IPS DF 6.9 (cell line): Measurements from ENCODE around the gene SPP2.

Source experiments
- DNase-seq: peaks from one replicate; pipeline ENCODE4 v3.0.0-alpha.2; 2013; ENCODE audit warnings: low read depth, low spot score
- H3K27ac ChIP-seq: one replicate; pipeline ENCODE4 v1.5.1; 2013; ENCODE audit warnings: low read length, control low read depth
- H3K27me3 ChIP-seq: 2 replicates; pipeline ENCODE4 v1.6.1; 2013; ENCODE audit warnings: mild to moderate bottlenecking, low read length; ENCODE audit not compliant: control insufficient read depth, insufficient read depth
- H3K36me3 ChIP-seq: 2 replicates; pipeline ENCODE4 v1.6.1; 2013; ENCODE audit warnings: low read length; ENCODE audit not compliant: control insufficient read depth, insufficient read depth
- H3K4me1 ChIP-seq: 2 replicates; pipeline ENCODE4 v1.6.1; 2013; ENCODE audit warnings: low read length; ENCODE audit not compliant: control insufficient read depth, insufficient read depth
- H3K4me3 ChIP-seq: 2 replicates; pipeline ENCODE4 v1.5.1; 2013; ENCODE audit warnings: mild to moderate bottlenecking, low read length
- H3K9me3 ChIP-seq: 2 replicates; pipeline ENCODE4 v1.6.1; 2013; ENCODE audit warnings: low read length, inconsistent platforms; ENCODE audit not compliant: control insufficient read depth, insufficient read depth
- WGBS: extraction: QIAGEN DNeasy Blood & Tissue Kit; methylation state at CpG from one replicate; pipeline ENCODE4 v1.1.7; 2013; ENCODE audit warnings: mixed read lengths, missing lambda C conversion rate; ENCODE audit not compliant: insufficient read length, insufficient coverage; 5-methylcytosine and 5-hydroxymethylcytosine counted together

Gene SPP2

GRCh38 chr2:234022424-234022823, 28.1 kb upstream of the SPP2 start:
- DNase-seq = no peak
- WGBS = no CpG with 5 or more reads among the region's 1 CpG
- no peaks in the 10 kb centered on the region for H3K4me1 ChIP-seq

GRCh38 chr2:234024304-234024703, 26.2 kb upstream of the SPP2 start:
- H3K27me3 ChIP-seq = no peaks in the 10 kb centered on the region
- DNase-seq = no peak
- no CpG with 5 or more reads among the region's 29 CpGs for WGBS
- no peaks in the 10 kb centered on the region for H3K4me1 ChIP-seq
- H3K36me3 ChIP-seq = no peaks in the 10 kb centered on the region
- H3K4me3 ChIP-seq = no peak overlapping the region
- H3K9me3 ChIP-seq = no peaks in the 10 kb centered on the region
- H3K27ac ChIP-seq = no peak overlapping the region

More at GRCh38 chr2:234022424-234022823, 28.1 kb upstream of the SPP2 start:
- no peaks in the 10 kb centered on the region for H3K9me3 ChIP-seq
- H3K4me3 ChIP-seq = no peak overlapping the region
- H3K27me3 ChIP-seq = no peaks in the 10 kb centered on the region
- no peak overlapping the region for H3K27ac ChIP-seq
- H3K36me3 ChIP-seq = no peaks in the 10 kb centered on the region

- H3K9me3 ChIP-seq = no peaks in the 10 kb centered on the region
- no CpG with 5 or more reads among the region's 10 CpGs for WGBS
- H3K27me3 ChIP-seq = no peaks in the 10 kb centered on the region
- H3K4me1 ChIP-seq = no peaks in the 10 kb centered on the region
- no peak overlapping the region for H3K27ac ChIP-seq
- H3K4me3 ChIP-seq = no peak overlapping the region
- H3K36me3 ChIP-seq = no peaks in the 10 kb centered on the region
- no peak for DNase-seq
Measured at GRCh38 chr2:234025466-234025865, 25.0 kb upstream of the SPP2 start.

GRCh38 chr2:234025891-234026401, 24.6 kb upstream of the SPP2 start:
- Histone ChIP-seq H3K9me3 (no peaks in the 10 kb centered on the region), H3K4me1 (no peaks in the 10 kb centered on the region), H3K36me3 (no peaks in the 10 kb centered on the region), H3K27ac (no peak overlapping the region), H3K4me3 (no peak overlapping the region), H3K27me3 (no peaks in the 10 kb centered on the region)
- DNase-seq = no peak
- no CpG with 5 or more reads among the region's 5 CpGs for WGBS

GRCh38 chr2:234026693-234027254, 23.7 kb upstream of the SPP2 start:
- no CpG with 5 or more reads among the region's 10 CpGs for WGBS
- no peaks in the 10 kb centered on the region for H3K27me3 ChIP-seq
- H3K9me3 ChIP-seq = no peaks in the 10 kb centered on the region
- no peak for DNase-seq
- no peaks in the 10 kb centered on the region for H3K36me3 ChIP-seq
- no peak overlapping the region for H3K4me3 ChIP-seq
- no peak overlapping the region for H3K27ac ChIP-seq
- no peaks in the 10 kb centered on the region for H3K4me1 ChIP-seq

GRCh38 chr2:234027641-234028040, 22.9 kb upstream of the SPP2 start:
- Histone ChIP-seq H3K4me3 (no peak overlapping the region), H3K27ac (no peak overlapping the region), H3K36me3 (no peaks in the 10 kb centered on the region), H3K9me3 (no peaks in the 10 kb centered on the region), H3K27me3 (no peaks in the 10 kb centered on the region), H3K4me1 (no peaks in the 10 kb centered on the region)
- WGBS = no CpG with 5 or more reads among the region's 1 CpG
- no peak for DNase-seq

GRCh38 chr2:234029150-234029733, 21.3 kb upstream of the SPP2 start:
- no peak for DNase-seq
- no peak overlapping the region for H3K4me3 ChIP-seq
- no peaks in the 10 kb centered on the region for H3K36me3 ChIP-seq
- H3K4me1 ChIP-seq = no peaks in the 10 kb centered on the region
- no peaks in the 10 kb centered on the region for H3K27me3 ChIP-seq
- no CpG with 5 or more reads among the region's 4 CpGs for WGBS
- H3K27ac ChIP-seq = no peak overlapping the region
- H3K9me3 ChIP-seq = no peaks in the 10 kb centered on the region

GRCh38 chr2:234031207-234031606, 19.3 kb upstream of the SPP2 start:
- H3K27me3 ChIP-seq = no peaks in the 10 kb centered on the region
- no CpG with 5 or more reads among the region's 2 CpGs for WGBS
- no peaks in the 10 kb centered on the region for H3K9me3 ChIP-seq
- H3K4me3 ChIP-seq = no peak overlapping the region
- H3K36me3 ChIP-seq = no peaks in the 10 kb centered on the region
- no peak for DNase-seq
- no peak overlapping the region for H3K27ac ChIP-seq
- no peaks in the 10 kb centered on the region for H3K4me1 ChIP-seq

GRCh38 chr2:234032279-234032856, 18.1 kb upstream of the SPP2 start:
- Histone ChIP-seq H3K9me3 (no peaks in the 10 kb centered on the region), H3K36me3 (no peaks in the 10 kb centered on the region), H3K4me3 (no peak overlapping the region), H3K27me3 (no peaks in the 10 kb centered on the region), H3K4me1 (no peaks in the 10 kb centered on the region), H3K27ac (no peak overlapping the region)
- DNase-seq = no peak
- WGBS = no CpG with 5 or more reads among the region's 1 CpG

GRCh38 chr2:234033174-234033573, 17.3 kb upstream of the SPP2 start:
- no peaks in the 10 kb centered on the region for H3K36me3 ChIP-seq
- no peaks in the 10 kb centered on the region for H3K9me3 ChIP-seq
- H3K4me1 ChIP-seq = no peaks in the 10 kb centered on the region
- no peaks in the 10 kb centered on the region for H3K27me3 ChIP-seq
- no peak overlapping the region for H3K4me3 ChIP-seq
- DNase-seq = no peak
- WGBS = no CpG with 5 or more reads among the region's 3 CpGs
- H3K27ac ChIP-seq = no peak overlapping the region

- H3K27ac ChIP-seq = no peak overlapping the region
- no peaks in the 10 kb centered on the region for H3K9me3 ChIP-seq
- no peak overlapping the region for H3K4me3 ChIP-seq
- H3K27me3 ChIP-seq = no peaks in the 10 kb centered on the region
- H3K4me1 ChIP-seq = no peaks in the 10 kb centered on the region
- DNase-seq = no peak
- no CpG with 5 or more reads among the region's 2 CpGs for WGBS
- H3K36me3 ChIP-seq = no peaks in the 10 kb centered on the region
Measured at GRCh38 chr2:234033885-234034284, 16.6 kb upstream of the SPP2 start.
